K562 (cell line): ENCODE measurements around the gene MVD. TPM values are rescaled to one million over a fixed set of nuclear protein-coding genes. Genes with fewer than 3 reads are reported as not detected.

ENCODE experiments used
- GABPB2 ChIP-seq: fragments of 250-450 bp; sonication (Bioruptor Pico); conservative IDR thresholded peaks from 2 replicates; pipeline ENCODE4 v1.5.1; 2021; ENCODE audit warnings: mild to moderate bottlenecking
- HNRNPK ChIP-seq: fragments of 200-400 bp; formaldehyde crosslinking; IDR thresholded peaks from one replicate; pipeline ENCODE4 v1.6.1; 2018; ENCODE audit warnings: mild to moderate bottlenecking, low read depth, low read length; ENCODE audit not compliant: poor library complexity, severe bottlenecking
- HNRNPLL ChIP-seq: fragments of 200-400 bp; formaldehyde crosslinking; IDR thresholded peaks from 2 replicates; pipeline ENCODE4 v1.6.1; 2017; ENCODE audit warnings: low read length, low read depth, mild to moderate bottlenecking; ENCODE audit not compliant: poor library complexity, severe bottlenecking
- MBD2 ChIP-seq: sonication (generic); IDR thresholded peaks from 2 replicates; pipeline ENCODE4 v1.6.1; 2016; ENCODE audit warnings: low read depth, borderline replicate concordance
- POLR3A ChIP-seq: IDR thresholded peaks from 2 replicates; pipeline ENCODE4 v1.6.1; 2011; ENCODE audit warnings: borderline replicate concordance, mild to moderate bottlenecking, moderate library complexity; ENCODE audit not compliant: insufficient read length, insufficient read depth; ENCODE audit errors: extremely low read depth
- SIRT6 ChIP-seq: IDR thresholded peaks from one replicate; pipeline ENCODE4 v1.6.1; 2012; ENCODE audit warnings: low read depth, mild to moderate bottlenecking, control low read depth, inconsistent platforms, low read length, moderate library complexity
- SMAD2 ChIP-seq: fragments of 150-350 bp; IDR thresholded peaks from 2 replicates; pipeline ENCODE4 v1.6.1; 2014; ENCODE audit warnings: low read depth, mild to moderate bottlenecking, low read length
- SREBF2 ChIP-seq: sonication (generic); formaldehyde crosslinking; IDR thresholded peaks from 2 replicates; pipeline ENCODE4 v1.4.0; 2020; ENCODE audit warnings: mild to moderate bottlenecking, missing genetic modification reagents
- TBL1XR1 ChIP-seq, 2 experiments: IDR thresholded peaks; 2 replicates each; pipeline ENCODE4 v1.6.1; 2012; ENCODE audit warnings: improper control_type of control experiment in 2 of 2, low read length in 2 of 2, mild to moderate bottlenecking in 1 of 2
- YBX1 ChIP-seq: fragments of 450-650 bp; IDR thresholded peaks from 2 replicates; pipeline ENCODE4 v1.7.1; 2016; ENCODE audit warnings: mild to moderate bottlenecking
- polyA plus RNA-seq, 8 experiments: library from polyadenylated mRNA; depleted of rRNA in 4 of 8; stranded (reverse) in 5 of 8; unstranded in 3 of 8; fragments of >200 nt; fragmentation: Nextera tagmentation in 2 of 8; fragmentation: Illumina TruSeq in 1 of 8; extraction: Ambion mirVana in 2 of 8; extraction: Trizol in 1 of 8; gene quantifications; 2 replicates each; pipeline versions ENCODE4 v1.2.1 to v1.2.3, GENCODE V29; 2011 to 2014; ENCODE audit warnings: inconsistent platforms in 1 of 8, missing spikeins in 1 of 8
- total RNA-seq, 7 experiments: library from RNA; depleted of rRNA in 6 of 7; stranded (reverse); fragments of >200 nt in 6 of 7; fragmentation: Illumina TruSeq in 2 of 7; extraction: Trizol in 2 of 7; gene quantifications; 2 replicates each; pipeline versions ENCODE4 v1.2.1 to v1.2.3, GENCODE V29; 2011 to 2021; ENCODE audit warnings: low replicate concordance in 1 of 7
- TF ChIP-seq, protein P1 (sequence below): fragments of 250-450 bp; sonication (Bioruptor Pico); IDR thresholded peaks from 2 replicates; pipeline ENCODE4 v1.8.0; 2022; ENCODE audit warnings: moderate library complexity, mild to moderate bottlenecking, inconsistent platforms
- TF ChIP-seq, protein P2 (sequence below): IDR thresholded peaks from 2 replicates; pipeline ENCODE4 v1.6.1; 2014; ENCODE audit warnings: antibody characterized with exemption
- TF ChIP-seq, protein P3 (sequence below): sonication (generic); formaldehyde crosslinking; IDR thresholded peaks from 2 replicates; pipeline ENCODE4 v1.8.0; 2023; ENCODE audit warnings: mild to moderate bottlenecking, missing genetic modification reagents
- TF ChIP-seq, protein P4 (sequence below): sonication (generic); formaldehyde crosslinking; IDR thresholded peaks from 2 replicates; pipeline ENCODE4 v1.9.0; 2022; ENCODE audit warnings: mild to moderate bottlenecking, missing genetic modification reagents
- TF ChIP-seq, protein P5 (sequence below): sonication (generic); formaldehyde crosslinking; IDR thresholded peaks from 2 replicates; pipeline ENCODE4 v1.8.1; 2023; ENCODE audit warnings: mild to moderate bottlenecking, missing genetic modification reagents, moderate library complexity

The MVD gene
- total and polyA plus RNA-seq, 9 of the 15 experiments (the other 6 are each of a cell fraction or from before 2014, with no cell fraction given), result 12.2 to 141 (median 45.3) TPM

DNA sequence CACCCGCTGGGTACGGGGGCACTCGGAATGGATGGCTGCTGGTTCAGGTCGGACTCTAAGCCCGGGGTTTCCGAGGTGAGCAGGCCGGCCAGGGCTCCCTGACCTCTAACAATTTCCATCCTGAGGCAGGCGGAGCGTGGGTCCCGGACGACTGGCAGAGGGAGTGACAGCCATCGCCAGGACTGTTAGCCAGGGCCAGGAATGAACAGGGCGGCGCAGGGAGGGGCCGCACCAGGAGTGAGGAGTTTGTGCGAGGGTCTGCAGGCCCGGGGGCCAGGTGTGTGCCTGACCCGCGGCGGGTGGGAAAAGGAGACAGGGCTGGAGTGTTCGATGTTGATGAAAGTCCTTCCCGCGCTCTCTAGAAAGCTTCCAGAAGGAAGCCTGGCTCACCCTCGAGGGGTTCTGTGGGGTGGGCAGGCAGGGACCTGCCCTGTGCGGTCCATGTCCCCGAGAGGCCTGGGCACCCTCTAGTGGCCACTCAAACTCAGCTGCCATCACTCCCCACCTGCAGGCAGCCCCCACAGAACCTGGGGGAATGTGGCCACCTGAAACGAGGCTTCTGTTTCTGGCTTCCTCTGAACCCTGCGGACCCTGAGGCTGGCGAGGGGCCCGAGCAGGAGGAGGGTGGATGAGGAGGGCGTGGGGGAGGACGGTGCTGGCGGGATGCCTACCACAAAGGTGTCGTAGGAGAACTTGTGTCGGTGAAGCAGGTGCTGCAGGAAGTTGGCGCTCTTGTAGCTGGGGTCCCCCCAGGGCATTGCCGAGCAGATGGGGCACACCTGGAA is 35.1 kb upstream of the MVD start (continued):
- TF ChIP-seq, protein P1, sequence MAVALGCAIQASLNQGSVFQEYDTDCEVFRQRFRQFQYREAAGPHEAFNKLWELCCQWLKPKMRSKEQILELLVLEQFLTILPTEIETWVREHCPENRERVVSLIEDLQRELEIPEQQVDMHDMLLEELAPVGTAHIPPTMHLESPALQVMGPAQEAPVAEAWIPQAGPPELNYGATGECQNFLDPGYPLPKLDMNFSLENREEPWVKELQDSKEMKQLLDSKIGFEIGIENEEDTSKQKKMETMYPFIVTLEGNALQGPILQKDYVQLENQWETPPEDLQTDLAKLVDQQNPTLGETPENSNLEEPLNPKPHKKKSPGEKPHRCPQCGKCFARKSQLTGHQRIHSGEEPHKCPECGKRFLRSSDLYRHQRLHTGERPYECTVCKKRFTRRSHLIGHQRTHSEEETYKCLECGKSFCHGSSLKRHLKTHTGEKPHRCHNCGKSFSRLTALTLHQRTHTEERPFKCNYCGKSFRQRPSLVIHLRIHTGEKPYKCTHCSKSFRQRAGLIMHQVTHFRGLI, result no peak
- TF ChIP-seq, protein P2, sequence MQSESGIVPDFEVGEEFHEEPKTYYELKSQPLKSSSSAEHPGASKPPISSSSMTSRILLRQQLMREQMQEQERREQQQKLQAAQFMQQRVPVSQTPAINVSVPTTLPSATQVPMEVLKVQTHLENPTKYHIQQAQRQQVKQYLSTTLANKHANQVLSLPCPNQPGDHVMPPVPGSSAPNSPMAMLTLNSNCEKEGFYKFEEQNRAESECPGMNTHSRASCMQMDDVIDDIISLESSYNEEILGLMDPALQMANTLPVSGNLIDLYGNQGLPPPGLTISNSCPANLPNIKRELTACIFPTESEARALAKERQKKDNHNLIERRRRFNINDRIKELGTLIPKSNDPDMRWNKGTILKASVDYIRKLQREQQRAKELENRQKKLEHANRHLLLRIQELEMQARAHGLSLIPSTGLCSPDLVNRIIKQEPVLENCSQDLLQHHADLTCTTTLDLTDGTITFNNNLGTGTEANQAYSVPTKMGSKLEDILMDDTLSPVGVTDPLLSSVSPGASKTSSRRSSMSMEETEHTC, result no peak
- TF ChIP-seq YBX1, result no peak
- TF ChIP-seq MBD2, result no peak
- no peak for TF ChIP-seq POLR3A
- TF ChIP-seq SREBF2 (CRISPR knock-in tag), result no peak
- TF ChIP-seq, protein P3, sequence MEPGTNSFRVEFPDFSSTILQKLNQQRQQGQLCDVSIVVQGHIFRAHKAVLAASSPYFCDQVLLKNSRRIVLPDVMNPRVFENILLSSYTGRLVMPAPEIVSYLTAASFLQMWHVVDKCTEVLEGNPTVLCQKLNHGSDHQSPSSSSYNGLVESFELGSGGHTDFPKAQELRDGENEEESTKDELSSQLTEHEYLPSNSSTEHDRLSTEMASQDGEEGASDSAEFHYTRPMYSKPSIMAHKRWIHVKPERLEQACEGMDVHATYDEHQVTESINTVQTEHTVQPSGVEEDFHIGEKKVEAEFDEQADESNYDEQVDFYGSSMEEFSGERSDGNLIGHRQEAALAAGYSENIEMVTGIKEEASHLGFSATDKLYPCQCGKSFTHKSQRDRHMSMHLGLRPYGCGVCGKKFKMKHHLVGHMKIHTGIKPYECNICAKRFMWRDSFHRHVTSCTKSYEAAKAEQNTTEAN (CRISPR knock-in tag), result no peak
- TF ChIP-seq, protein P4, sequence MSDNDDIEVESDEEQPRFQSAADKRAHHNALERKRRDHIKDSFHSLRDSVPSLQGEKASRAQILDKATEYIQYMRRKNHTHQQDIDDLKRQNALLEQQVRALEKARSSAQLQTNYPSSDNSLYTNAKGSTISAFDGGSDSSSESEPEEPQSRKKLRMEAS, result no peak
- no peak for TF ChIP-seq GABPB2 (CRISPR knock-in tag)
- no peak for TF ChIP-seq SMAD2
- TF ChIP-seq TBL1XR1 (IDR thresholded peaks at IDR 0.05; ENCODE audit: low read length in 2 of 2), result no peak
- no peak for TF ChIP-seq HNRNPLL
- no peak for TF ChIP-seq SIRT6
- TF ChIP-seq HNRNPK, result no peak
- TF ChIP-seq, protein P5, sequence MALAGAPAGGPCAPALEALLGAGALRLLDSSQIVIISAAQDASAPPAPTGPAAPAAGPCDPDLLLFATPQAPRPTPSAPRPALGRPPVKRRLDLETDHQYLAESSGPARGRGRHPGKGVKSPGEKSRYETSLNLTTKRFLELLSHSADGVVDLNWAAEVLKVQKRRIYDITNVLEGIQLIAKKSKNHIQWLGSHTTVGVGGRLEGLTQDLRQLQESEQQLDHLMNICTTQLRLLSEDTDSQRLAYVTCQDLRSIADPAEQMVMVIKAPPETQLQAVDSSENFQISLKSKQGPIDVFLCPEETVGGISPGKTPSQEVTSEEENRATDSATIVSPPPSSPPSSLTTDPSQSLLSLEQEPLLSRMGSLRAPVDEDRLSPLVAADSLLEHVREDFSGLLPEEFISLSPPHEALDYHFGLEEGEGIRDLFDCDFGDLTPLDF (CRISPR knock-in tag), result no peak
